GM19397 (cell line): ENCODE results near the gene MET.
"Not testable (repeated sequence)": the region's sequence is repeated elsewhere in the genome, so short reads cannot be mapped to it uniquely, and the experiment has no call there.

Experiments used
- ATAC-seq: cut with Tn5 transposase; IDR thresholded peaks from one replicate; pipeline ENCODE4 v1.9.1; 2021; ENCODE audit warnings: mild to moderate bottlenecking, moderate library complexity; ENCODE audit not compliant: unreplicated experiment

MET gene

DNA sequence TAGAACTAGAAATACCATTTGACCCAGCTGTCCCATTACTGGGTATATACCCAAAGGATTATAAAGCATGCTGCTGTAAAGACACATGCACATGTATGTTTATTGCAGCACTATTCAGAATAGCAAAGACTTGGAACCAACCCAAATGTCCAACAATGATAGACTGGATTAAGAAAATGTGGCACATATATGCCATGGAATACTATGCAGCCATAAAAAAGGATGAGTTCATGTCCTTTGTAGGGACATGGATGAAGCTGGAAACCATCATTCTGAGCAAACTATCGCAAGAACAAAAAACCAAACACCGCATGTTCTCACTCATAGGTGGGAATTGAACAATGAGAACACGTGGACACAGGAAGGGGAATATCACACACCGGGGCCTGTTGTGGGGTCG lies 74.4 kb downstream of the MET start:
- ATAC-seq = not testable (repeated sequence)

DNA sequence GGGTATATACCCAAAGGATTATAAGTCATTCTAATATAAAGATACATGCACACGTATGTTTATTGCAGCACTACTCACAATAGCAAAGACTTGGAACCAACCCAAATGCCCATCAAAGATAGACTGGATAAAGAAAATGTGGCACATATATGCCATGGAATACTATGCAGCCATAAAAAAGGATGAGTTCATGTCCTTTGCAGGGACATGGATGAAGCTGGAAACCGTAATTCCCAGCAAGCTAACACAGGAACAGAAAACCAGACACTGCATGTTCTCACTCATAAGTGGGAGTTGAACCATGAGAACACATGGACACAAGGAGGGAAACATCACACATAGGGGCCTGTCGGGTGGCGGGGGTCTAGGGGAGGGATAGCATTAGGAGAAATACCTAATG lies 79.1 kb downstream of the MET start:
- not testable (repeated sequence) for ATAC-seq

DNA sequence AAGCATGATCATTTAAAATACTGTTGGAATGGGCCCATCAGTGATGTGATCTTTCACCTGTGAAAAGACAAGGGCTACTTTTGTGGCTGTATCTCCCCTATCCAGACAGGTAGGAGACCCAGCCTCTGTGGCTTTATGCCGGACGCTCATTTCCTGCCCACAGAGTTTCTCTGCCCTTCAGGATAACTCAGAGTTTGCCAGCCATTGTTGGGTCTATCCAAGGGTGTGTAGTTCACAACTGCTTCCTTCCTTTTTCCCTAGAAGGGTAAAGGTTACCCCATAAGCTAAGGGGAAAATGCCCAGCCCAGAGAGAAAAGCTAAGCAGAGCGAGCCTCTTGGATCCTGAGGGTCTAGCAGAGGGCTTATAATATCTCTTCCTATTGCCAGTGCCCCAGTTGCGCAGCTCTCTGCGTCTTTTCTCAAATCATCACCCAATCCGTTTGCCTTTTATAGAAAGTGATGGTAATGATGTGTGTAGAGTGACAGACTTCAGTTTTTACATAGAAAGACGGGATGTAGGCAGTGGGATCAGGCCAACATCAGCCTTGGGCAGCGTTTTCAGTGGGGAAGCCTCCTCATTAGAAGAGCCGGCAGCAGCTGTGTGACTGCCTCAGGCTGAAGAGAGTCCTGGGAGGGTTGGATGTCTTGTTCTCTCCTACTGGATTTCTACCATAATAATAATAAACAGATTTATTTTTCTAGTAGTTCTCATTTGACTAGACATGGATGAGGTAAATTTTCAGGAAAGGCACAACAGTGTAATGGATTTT lies 80.5 kb downstream of the MET start:
- no peak for ATAC-seq

DNA sequence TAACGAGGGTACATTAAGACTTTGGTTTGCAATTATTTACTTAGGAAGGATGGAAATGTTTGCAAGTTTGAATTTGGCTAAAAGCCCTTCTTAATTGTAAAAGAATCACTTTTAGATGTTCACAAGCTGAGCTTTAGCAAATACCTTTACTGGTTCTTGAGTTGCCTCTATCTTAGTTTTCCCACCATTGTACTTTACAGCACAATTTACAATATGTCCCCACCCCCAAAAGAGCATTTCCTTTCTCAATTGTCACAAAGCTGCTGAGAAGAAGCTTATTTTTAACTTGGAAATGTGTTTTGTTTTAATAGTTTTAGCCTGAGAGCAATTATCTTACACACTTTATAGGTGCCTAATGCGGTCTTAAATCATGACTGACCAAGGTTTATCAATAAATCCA lies 81.1 kb downstream of the MET start:
- no peak for ATAC-seq

DNA sequence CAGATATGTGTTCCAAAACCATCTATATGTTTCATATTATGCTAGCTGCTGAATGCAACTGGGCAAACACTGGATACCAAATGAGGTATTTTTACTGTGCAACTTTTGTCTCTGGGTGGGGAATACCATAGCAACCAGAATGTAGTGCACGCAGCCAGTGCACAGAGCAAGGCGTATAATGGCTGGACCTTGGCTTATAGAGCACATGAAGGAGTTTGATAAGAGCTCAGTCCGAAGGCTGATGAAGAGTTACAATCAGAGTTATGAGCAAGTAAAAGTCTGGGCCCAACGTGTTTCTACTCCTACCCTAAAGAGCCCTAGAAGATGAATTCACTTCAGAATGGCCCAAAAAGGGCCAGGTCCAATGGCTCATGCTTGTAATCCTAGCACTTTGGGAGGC lies 82.2 kb downstream of the MET start:
- ATAC-seq = no peak

DNA sequence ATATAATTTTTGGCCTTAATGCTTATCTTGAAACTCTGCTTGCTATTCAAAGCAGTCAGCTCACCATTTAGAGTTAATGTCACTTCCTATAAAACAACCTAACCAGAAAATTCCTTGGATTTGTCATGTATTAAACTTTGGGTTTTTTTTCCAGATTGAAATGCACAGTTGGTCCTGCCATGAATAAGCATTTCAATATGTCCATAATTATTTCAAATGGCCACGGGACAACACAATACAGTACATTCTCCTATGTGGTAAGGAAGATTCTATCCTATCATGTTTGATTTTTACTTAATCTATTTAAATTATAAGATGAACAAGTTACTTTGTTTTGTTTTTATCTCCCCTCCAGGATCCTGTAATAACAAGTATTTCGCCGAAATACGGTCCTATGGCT lies 85.3 kb downstream of the MET start:
- ATAC-seq = no peak

DNA sequence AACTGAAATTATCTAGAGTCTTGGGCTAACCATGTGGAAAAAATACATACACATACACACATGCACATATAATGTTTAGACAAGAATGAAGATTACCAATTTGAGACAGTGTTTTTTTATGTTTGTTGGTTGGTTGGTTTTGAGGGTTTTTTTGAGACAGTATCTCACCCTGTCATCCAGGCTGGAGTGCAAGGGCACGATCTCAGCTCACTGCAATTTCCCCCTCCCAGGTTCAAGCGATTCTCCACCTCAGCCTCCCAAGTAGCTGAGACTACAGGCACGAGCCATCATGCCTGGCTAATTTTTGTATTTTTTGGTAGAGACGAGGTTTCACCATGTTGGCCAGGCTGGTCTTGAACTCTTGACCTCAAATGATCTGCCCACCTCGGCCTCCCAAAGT lies 87.6 kb downstream of the MET start:
- ATAC-seq = not testable (repeated sequence)

DNA sequence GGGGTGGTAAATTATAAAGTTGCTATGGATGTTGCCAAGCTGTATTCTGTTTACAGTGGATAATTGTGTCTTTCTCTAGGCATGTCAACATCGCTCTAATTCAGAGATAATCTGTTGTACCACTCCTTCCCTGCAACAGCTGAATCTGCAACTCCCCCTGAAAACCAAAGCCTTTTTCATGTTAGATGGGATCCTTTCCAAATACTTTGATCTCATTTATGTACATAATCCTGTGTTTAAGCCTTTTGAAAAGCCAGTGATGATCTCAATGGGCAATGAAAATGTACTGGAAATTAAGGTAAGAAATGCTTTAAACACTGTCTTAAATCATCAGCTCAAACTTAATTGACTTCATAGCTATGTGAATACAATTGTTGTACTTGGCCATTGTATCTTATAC lies 91.0 kb downstream of the MET start:
- no peak for ATAC-seq

DNA sequence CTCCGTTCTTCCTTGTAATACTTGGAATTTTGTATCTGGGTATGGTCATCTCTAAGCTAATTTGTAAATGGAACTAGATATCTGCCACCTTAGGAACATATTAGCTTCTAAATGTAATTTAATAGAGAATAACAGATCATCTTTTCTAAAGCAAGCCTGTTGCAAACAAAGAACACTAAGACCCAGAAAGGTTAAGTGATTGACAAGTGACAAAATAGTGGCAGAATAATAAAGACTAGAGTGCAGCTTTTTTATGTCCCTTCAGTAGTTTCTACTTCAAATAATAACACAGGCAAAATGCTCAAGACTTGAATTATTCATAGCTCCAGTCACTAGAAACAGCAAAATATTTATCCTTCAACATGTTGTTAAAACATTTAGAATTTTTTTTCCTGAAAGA lies 91.7 kb downstream of the MET start:
- no peak for ATAC-seq

DNA sequence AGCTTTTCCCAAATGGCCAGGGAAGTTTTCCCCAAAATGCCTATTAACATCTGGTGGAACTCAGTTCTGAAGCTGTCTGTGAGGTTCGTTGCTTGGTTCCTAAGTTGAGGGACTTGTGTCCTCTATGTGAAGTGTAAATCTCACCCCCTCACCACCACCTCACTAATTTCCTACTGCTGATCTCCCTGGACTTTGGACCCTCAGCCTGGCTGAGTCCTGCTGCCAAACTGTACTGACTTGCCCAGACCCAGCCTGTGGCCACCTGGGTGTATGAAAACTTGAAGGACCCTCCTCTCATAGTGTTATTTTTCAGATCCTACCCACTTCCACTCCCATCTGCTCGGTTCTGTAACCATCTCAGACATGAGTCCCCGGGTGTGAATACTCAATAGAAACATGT lies 94.9 kb downstream of the MET start:
- no peak for ATAC-seq

DNA sequence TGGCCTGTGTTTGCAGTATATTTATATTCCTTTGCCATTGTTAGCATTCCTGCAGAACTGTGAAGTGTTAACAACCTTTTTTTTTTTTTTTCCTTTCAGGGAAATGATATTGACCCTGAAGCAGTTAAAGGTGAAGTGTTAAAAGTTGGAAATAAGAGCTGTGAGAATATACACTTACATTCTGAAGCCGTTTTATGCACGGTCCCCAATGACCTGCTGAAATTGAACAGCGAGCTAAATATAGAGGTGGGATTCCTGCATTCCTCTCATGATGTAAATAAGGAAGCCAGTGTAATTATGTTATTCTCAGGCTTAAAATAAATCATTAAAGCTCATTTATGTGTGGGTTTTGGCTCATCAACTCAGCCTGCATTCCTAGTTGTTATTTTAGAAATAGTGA lies 97.5 kb downstream of the MET start:
- no peak for ATAC-seq

DNA sequence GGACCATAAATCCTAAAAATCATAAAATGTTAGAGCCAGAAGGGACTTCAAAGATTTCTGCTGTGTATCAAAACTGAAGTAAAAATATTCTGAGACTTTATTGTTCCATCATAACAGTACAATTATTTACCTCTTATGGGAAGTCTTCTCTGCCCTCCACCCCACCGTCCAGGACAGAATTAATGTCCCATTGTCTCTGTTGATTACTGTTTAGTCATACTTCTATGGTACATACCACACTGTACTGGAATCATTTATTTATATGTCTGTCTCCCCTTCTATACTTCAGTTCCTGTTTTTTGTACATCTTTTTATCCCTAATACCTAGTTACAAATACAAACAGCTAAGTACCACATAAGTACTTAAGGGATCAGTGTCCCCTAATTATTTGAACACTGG lies 98.9 kb downstream of the MET start:
- no peak for ATAC-seq

DNA sequence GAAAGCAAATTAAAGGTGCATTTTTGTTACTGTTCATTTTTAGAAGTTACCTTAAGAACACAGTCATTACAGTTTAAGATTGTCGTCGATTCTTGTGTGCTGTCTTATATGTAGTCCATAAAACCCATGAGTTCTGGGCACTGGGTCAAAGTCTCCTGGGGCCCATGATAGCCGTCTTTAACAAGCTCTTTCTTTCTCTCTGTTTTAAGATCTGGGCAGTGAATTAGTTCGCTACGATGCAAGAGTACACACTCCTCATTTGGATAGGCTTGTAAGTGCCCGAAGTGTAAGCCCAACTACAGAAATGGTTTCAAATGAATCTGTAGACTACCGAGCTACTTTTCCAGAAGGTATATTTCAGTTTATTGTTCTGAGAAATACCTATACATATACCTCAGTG lies 99.6 kb downstream of the MET start:
- no peak for ATAC-seq

DNA sequence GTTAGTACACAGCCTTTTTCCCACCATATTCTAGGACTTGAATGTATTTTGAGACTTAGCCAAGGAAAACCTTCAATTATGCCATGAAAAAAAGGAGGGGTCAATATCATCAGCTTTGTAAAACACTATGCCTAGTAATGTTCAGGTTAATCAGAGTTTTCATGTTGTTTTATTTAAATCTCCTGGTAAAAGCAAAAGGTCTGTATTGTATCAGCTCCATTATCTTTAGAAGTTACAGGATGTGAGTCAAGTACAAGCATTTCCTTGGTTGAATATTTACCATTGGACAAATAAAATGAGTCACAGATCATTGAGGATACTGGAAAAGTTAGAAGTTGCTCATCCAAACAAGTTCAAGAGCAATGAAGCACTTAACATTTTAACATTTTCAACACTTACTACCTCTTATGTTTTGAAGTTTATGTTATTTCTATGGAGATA lies 100.4 kb downstream of the MET start:
- no peak for ATAC-seq

DNA sequence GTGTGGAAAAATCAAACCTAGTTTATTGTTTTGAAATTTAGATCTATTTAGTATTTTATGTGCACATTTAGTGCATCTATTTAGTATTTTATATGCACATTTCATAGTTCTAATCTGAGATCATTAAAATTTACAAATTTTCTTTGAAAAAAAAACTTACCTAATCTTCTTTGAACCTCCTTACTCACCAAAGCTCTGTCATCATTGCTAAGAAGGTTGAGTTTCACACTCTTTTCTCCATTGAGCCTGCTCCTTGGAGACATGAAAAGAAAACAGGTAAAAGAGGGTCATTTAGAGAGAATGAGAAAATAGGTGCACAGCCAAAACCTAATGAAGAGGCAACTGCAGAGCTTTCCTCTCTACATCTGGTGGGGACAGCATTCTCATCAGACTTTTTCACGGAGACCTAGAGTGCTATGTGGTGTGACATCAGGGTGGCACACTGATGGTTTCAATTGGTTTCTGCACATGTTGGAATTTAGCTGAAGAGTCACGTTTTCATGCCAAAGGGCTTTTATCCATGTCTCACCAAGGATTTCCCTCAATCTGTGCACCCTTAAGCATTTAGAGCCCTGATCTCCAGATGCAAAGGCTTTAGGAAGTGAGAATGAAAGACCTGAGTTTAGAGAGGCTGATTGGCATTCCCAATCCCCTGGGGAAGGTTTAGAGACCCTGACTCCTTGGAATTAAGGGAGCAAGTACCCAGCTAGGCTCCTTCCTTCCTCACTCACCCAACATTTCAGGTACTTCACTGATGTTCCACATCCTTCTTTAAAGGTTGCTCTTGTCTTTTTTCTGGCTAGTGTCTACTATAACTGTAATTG lies 101.1 kb downstream of the MET start:
- no peak for ATAC-seq

DNA sequence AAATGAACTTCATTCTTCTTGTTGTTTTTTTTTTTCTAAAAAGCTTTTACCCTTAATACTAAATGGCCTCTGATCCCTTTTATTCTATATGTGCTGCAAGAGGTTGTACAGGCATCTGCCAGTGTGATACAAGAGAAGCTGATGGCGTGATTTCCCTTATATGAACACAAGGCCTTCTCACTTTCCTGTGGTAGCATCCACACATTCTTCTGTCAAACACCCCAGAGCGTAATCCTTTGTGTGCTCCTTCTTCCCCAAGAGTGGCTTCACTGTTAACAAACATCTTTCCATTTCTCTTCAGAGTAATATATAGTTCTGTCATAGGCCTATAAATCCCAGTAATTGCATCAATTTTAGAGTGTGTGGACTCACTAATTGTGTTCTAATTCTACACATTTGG lies 104.0 kb downstream of the MET start:
- ATAC-seq = no peak

DNA sequence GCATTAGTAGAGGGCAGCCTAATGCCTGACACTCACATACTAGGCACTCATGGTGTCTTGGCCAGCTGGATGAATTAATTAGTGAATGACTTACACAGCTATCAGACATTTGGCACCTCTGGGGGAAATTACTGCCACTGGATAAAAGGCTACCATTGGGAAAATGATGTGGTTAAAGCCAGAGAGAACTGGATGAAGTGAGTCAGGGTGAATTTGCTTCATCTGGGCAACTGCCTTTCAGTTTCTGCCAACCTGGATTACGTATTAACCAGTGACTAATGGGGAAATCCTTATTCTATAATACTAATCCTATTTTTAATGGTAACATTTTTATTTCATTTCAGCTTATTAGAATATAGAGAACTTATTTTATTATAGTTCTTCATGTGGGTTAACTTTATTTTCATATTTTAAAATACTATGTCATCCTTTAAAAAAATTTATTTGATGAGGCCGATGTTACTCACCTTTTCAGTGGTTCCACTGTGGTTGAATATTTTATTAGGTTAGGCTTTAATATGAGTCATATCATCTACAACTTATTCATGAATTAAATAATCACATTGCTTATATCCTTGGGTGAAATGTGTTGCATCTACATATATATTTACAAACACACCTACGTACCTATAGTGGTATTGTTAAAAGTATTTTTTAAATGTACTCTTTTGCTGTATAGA lies 104.8 kb downstream of the MET start:
- ATAC-seq = peak; percentile 58

DNA sequence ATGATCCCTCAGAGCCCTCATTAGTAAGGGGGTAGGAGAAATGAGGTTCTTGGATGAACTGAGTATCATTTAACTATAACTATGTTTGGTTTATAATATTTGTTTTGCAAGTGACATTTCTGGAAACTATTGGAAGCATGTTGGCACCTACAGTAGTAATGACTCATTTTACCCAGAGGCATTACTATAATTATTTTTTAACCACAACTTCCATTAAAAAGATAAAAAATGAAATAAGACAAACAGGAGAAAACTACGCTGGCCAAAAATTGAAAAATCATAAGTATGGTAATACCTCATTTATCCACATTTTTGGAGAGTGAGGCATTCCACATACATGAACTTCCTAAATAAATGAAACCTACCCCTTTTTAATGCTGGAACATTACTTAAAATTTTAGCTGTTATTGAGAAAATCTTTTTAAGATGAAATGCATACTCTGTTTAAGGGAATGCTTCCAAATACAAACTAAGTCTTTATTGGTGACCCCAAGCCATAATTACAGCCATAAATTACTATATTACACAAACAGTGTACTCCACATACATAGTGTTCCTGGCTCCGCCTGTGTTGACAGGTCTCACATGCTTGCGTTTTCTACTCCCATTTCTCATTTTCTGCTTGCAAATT lies 105.8 kb downstream of the MET start:
- no peak for ATAC-seq

DNA sequence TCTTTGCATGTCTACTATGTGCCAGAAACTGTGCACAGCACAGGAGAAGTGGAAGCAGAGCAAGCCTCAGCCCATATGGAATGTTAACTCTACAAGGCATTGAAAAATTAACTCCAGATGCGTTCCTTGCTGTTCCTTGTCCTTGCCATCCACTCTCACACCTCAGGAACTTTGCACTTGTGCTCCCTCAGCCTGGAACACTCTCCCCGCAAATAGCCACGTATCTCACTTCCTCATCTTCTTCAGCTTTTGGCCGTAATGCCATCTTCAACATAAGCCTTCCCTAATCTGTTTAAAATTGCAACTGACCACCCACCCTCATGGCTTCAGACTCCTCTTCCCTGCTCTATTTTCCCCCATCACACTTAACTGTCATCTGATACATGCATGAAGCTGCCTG lies 107.2 kb downstream of the MET start:
- no peak for ATAC-seq

DNA sequence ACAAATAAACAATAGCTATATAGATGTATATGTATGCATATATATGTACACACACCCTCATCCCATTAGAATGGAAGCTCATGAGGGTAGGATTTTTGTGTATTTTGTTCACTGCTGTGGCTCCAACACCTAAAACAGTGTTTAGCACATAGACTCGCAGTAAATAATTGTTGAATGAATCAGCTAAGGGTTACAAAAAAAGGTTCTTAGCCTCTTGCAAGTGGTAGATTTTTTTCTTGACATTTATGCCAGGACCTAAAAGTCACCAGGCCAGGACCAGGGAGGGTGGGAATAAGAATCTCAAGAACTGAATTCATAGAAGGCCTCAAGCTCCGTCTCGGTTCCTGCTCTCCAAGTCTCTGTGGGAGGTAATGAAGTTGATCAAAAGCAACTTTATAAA lies 107.9 kb downstream of the MET start:
- no peak for ATAC-seq

DNA sequence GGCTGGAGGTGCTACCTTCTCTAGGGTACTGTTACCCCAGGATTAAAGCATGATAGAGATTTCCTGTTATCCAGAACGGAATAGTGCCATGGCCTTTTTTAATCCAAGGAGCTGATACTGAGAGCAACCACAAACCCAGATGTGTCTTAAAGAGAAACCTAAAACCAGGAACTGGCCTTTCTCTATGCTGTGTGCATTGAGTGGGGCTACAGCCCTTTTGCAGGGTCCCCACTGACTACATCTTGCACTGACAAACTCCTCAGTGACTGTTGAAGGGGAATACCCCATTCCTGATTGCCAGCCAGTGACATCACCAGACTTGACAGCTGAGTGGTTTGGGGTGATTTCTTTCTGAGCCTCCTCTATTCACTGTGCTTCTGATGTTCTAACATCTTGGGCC lies 108.5 kb downstream of the MET start:
- no peak for ATAC-seq
